Measurements from ENCODE around the gene ICAM4. TPM values are rescaled to one million over a fixed set of nuclear protein-coding genes. Genes with fewer than 3 reads are reported as not detected.

ICAM4 gene
- total and polyA plus RNA-seq, 2 of the 13 experiments (the other 11 are each of a cell fraction or from before 2014, with no cell fraction given): 2.9 to 4.0 TPM

- TF ChIP-seq ZBTB40 (IDR thresholded peaks at IDR 0.05) (no peak), ZBTB40 (CRISPR knock-in tag; IDR thresholded peaks at IDR 0.05) (peak; percentile 75; the same call in 1 of the 2 replicates), ZSCAN31 (CRISPR knock-in tag; IDR thresholded peaks at IDR 0.05; ENCODE audit: low read depth) (peak; percentile 74), KIAA2018 (CRISPR knock-in tag; IDR thresholded peaks at IDR 0.05; ENCODE audit: borderline replicate concordance) (no peak), ZBTB25 (CRISPR knock-in tag; IDR thresholded peaks at IDR 0.05) (0 out of 2 replicates have a peak, but pooled peaks have one; percentile 67), RBM39 (IDR thresholded peaks at IDR 0.05; ENCODE audit: low read depth, low read length, poor library complexity, severe bottlenecking) (peak; percentile 73), ZNF263 (CRISPR knock-in tag; IDR thresholded peaks at IDR 0.05) (no peak; the same call in 1 of the 2 replicates), YY1 (IDR thresholded peaks at IDR 0.05; ENCODE audit: insufficient read depth, insufficient replicate concordance, low read depth, low read length) (peak; percentile 66)
These were observed 34.7 kb upstream of the ICAM4 start, which contains the start of gene MRPL4 (continued) for GRCh38 chr19:10251792-10252694.
